Keratinocyte (primary cell): ENCODE results near the gene TMOD3.

Experiments used
- CTCF ChIP-seq, 3 experiments: IDR thresholded peaks in 1 of 3; conservative IDR thresholded peaks in 1 of 3; optimal IDR thresholded peaks in 1 of 3; 2 replicates in 2 of 3; 3 replicates in 1 of 3; pipeline versions ENCODE3 to v1.5.1; 2011; ENCODE audit warnings: low read length in 3 of 3, mild to moderate bottlenecking in 3 of 3, moderate library complexity in 2 of 3, control low read depth in 1 of 3, inconsistent platforms in 1 of 3; ENCODE audit not compliant: insufficient read depth in 2 of 3; ENCODE audit errors: extremely low read depth in 1 of 3
- EZH2 ChIP-seq: IDR thresholded peaks from one replicate; pipeline ENCODE4 v1.6.1; 2012; ENCODE audit warnings: inconsistent platforms, mild to moderate bottlenecking, low read length, moderate library complexity

- TF ChIP-seq EZH2: no peak
- no peak for TF ChIP-seq CTCF (optimal IDR thresholded peaks at IDR 0.05 in 1 of 3, IDR thresholded peaks at IDR 0.05 in 1 of 3, conservative IDR thresholded peaks at IDR 0.05 in 1 of 3; ENCODE audit: extremely low read depth in 1 of 3, insufficient read depth in 2 of 3, low read length in 3 of 3)
Measured at GRCh38 chr15:51884041-51884440, 54.6 kb downstream of the TMOD3 start.
